H1 (cell line): Measurements from ENCODE around the gene RAB5B.

Source experiments
- CHD1 ChIP-seq: IDR thresholded peaks from 2 replicates; pipeline ENCODE4 v1.6.1; 2012; ENCODE audit warnings: low read depth, low read length, improper control_type of control experiment
- CREB1 ChIP-seq: IDR thresholded peaks from 2 replicates; pipeline ENCODE4 v1.6.1; 2012; ENCODE audit warnings: inconsistent platforms
- EP300 ChIP-seq, 2 experiments: IDR thresholded peaks; 1 replicate in 1 of 2; 2 replicates in 1 of 2; pipeline ENCODE4 v1.6.1; 2011 to 2012; ENCODE audit warnings: low read depth in 2 of 2, low read length in 2 of 2, mild to moderate bottlenecking in 2 of 2, borderline replicate concordance in 1 of 2, inconsistent platforms in 1 of 2, moderate library complexity in 1 of 2
- EZH2 ChIP-seq: fragments of 200-600 bp; sonication (generic); IDR thresholded peaks from 2 replicates; pipeline ENCODE4 v1.7.1; 2012; ENCODE audit warnings: low read depth, mild to moderate bottlenecking, moderate library complexity, low read length, inconsistent platforms; ENCODE audit not compliant: severe bottlenecking
- JUN ChIP-seq: IDR thresholded peaks from 2 replicates; pipeline ENCODE4 v1.6.1; 2011; ENCODE audit warnings: low read depth, mild to moderate bottlenecking, improper control_type of control experiment, low read length
- JUND ChIP-seq: IDR thresholded peaks from 2 replicates; pipeline ENCODE4 v1.6.1; 2011; ENCODE audit warnings: mild to moderate bottlenecking, improper control_type of control experiment, low read length
- POLR2A ChIP-seq, 2 experiments: IDR thresholded peaks; 1 replicate in 1 of 2; 2 replicates in 1 of 2; pipeline ENCODE4 v1.6.1; 2011; ENCODE audit warnings: low read depth in 2 of 2, low read length in 2 of 2, mild to moderate bottlenecking in 2 of 2; ENCODE audit errors: control extremely low read depth in 1 of 2
- POLR2AphosphoS5 ChIP-seq: IDR thresholded peaks from 2 replicates; pipeline ENCODE4 v1.6.1; 2011; ENCODE audit warnings: low read depth, low read length
- TAF1 ChIP-seq: IDR thresholded peaks from 2 replicates; pipeline ENCODE4 v1.6.1; 2011; ENCODE audit warnings: mild to moderate bottlenecking, low read depth, low read length
- TBP ChIP-seq: IDR thresholded peaks from 2 replicates; pipeline ENCODE4 v1.6.1; 2011; ENCODE audit warnings: low read depth, low read length, improper control_type of control experiment
- TEAD4 ChIP-seq: IDR thresholded peaks from 2 replicates; pipeline ENCODE4 v1.6.1; 2012; ENCODE audit warnings: low read depth, low read length, inconsistent platforms, mixed read lengths
- YY1 ChIP-seq: IDR thresholded peaks from 2 replicates; pipeline ENCODE4 v1.6.1; 2011; ENCODE audit warnings: low read depth, mild to moderate bottlenecking, low read length
- TF ChIP-seq, protein P1 (sequence below), 3 experiments: IDR thresholded peaks; 1 replicate in 2 of 3; 2 replicates in 1 of 3; pipeline versions ENCODE4 v1.5.1 to v1.6.1; 2011; ENCODE audit warnings: low read length in 3 of 3, mild to moderate bottlenecking in 3 of 3, inconsistent platforms in 2 of 3, low read depth in 1 of 3, moderate library complexity in 1 of 3; ENCODE audit not compliant: insufficient read depth in 1 of 3; ENCODE audit errors: control extremely low read depth in 1 of 3

DNA sequence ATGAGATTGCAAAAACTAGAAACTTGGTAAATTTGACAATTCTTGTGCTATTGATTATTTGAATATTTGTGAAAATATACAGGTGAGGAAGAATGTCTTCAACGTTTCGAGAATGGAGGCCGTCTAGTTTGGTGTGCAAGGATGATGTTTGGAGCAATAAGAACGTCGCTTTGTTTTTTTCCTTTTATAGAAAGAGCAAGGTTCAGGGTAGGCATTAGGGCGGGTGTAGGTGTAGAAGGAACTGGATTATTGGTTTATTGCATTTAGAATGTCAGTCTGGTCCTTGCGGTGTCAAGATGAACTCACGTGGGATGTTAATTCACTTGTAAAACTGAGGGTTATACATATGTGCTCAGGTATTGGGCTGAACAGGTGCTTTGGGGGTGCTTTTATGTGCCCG is 69.0 kb downstream of the RAB5B start:
- no peak for TF ChIP-seq CREB1
- TF ChIP-seq TAF1 = no peak
- TF ChIP-seq, protein P1, sequence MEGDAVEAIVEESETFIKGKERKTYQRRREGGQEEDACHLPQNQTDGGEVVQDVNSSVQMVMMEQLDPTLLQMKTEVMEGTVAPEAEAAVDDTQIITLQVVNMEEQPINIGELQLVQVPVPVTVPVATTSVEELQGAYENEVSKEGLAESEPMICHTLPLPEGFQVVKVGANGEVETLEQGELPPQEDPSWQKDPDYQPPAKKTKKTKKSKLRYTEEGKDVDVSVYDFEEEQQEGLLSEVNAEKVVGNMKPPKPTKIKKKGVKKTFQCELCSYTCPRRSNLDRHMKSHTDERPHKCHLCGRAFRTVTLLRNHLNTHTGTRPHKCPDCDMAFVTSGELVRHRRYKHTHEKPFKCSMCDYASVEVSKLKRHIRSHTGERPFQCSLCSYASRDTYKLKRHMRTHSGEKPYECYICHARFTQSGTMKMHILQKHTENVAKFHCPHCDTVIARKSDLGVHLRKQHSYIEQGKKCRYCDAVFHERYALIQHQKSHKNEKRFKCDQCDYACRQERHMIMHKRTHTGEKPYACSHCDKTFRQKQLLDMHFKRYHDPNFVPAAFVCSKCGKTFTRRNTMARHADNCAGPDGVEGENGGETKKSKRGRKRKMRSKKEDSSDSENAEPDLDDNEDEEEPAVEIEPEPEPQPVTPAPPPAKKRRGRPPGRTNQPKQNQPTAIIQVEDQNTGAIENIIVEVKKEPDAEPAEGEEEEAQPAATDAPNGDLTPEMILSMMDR (IDR thresholded peaks at IDR 0.05; ENCODE audit: control extremely low read depth in 1 of 3, insufficient read depth in 1 of 3, low read depth in 1 of 3, low read length in 3 of 3) = no peak
- no peak for TF ChIP-seq POLR2AphosphoS5
- no peak for TF ChIP-seq YY1
- no peak for TF ChIP-seq CHD1
- TF ChIP-seq POLR2A (IDR thresholded peaks at IDR 0.05; ENCODE audit: control extremely low read depth in 1 of 2, low read depth in 2 of 2, low read length in 2 of 2) = no peak
- no peak for TF ChIP-seq JUND
- no peak for TF ChIP-seq EP300 (IDR thresholded peaks at IDR 0.05; ENCODE audit: borderline replicate concordance in 1 of 2, low read depth in 2 of 2, low read length in 2 of 2)
- no peak for TF ChIP-seq JUN
- TF ChIP-seq EZH2 = no peak
- TF ChIP-seq TEAD4 = no peak
- TF ChIP-seq TBP = no peak
